Uterus (tissue), 2 donors: ENCODE measurements around the gene ATP6V0D1.

Source experiments
- CTCF ChIP-seq, 4 experiments: fragments of 200-600 bp in 2 of 4; fragments of 450-650 bp in 2 of 4; sonication (generic) in 2 of 4; IDR thresholded peaks; one replicate each; pipeline ENCODE4 v1.5.1; 2016 to 2019; ENCODE audit warnings: antibody characterized with exemption in 4 of 4, mild to moderate bottlenecking in 2 of 4, moderate library complexity in 1 of 4
- POLR2A ChIP-seq, 2 donors: fragments of 450-650 bp; IDR thresholded peaks; one replicate each; pipeline ENCODE4 v1.6.1; 2016; ENCODE audit warnings: antibody characterized with exemption in 2 of 2, mild to moderate bottlenecking in 1 of 2, moderate library complexity in 1 of 2

GRCh38 chr16:67459066-67459860 is 21.7 kb downstream of the ATP6V0D1 start:
- TF ChIP-seq POLR2A (IDR thresholded peaks at IDR 0.05) (no peak), CTCF (IDR thresholded peaks at IDR 0.05) (no peak)
